Endothelial cell of umbilical vein (primary cell): Measurements from ENCODE around the gene LMNB1. TPM values are rescaled to one million over a fixed set of nuclear protein-coding genes. Genes with fewer than 3 reads are reported as not detected.

Experiments
- BruUV-seq: library from RNA; stranded (reverse); fragments of 400-500 nt; replicated peaks from 2 replicates; lab custom pipeline; 2021; lab: Mats Ljungman, UMichigan
- CTCF ChIA-PET: fragments of 300-600, 350-600 bp; sonication (Branson Sonifier 250); formaldehyde crosslinking; loops from one replicate; lab custom pipeline; 2021; ENCODE audit warnings: antibody characterized with exemption, inconsistent platforms; lab: Charles Lee
- POLR2A ChIA-PET: fragments of 300-600, 350-600 bp; sonication (Branson Sonifier 250); formaldehyde crosslinking; loops from one replicate; lab custom pipeline; 2021; ENCODE audit warnings: antibody characterized with exemption, inconsistent platforms; lab: Charles Lee
- DNase-seq: peaks from one replicate; pipeline ENCODE4 v3.0.0-alpha.2; 2011; ENCODE audit warnings: low read depth, low spot score
- FAIRE-seq: peaks from 2 replicates; lab custom pipeline; 2011; peaks lifted over from hg19 to GRCh38; lab: Jason Lieb, UNC
- H2AFZ ChIP-seq: 2 replicates; pipeline ENCODE4 v1.6.0; 2012; ENCODE audit warnings: low read depth, low read length, control low read depth, inconsistent platforms
- H3K27ac ChIP-seq: 2 replicates; pipeline ENCODE4 v1.5.1; 2011; ENCODE audit warnings: low read depth, mild to moderate bottlenecking, control low read depth, low read length, moderate library complexity; ENCODE audit not compliant: insufficient read depth
- H3K27me3 ChIP-seq, 2 experiments: 2 replicates each; pipeline versions ENCODE4 v1.6.0 to v1.6.1; 2011; ENCODE audit warnings: low read length in 2 of 2, mixed read lengths in 1 of 2; ENCODE audit not compliant: control insufficient read depth in 2 of 2, insufficient read depth in 2 of 2
- H3K36me3 ChIP-seq, 2 experiments: 2 replicates in 1 of 2; 3 replicates in 1 of 2; pipeline ENCODE4 v1.5.1; 2011; ENCODE audit warnings: low read length in 2 of 2, mild to moderate bottlenecking in 1 of 2, moderate library complexity in 1 of 2; ENCODE audit not compliant: control insufficient read depth in 2 of 2, insufficient read depth in 2 of 2; ENCODE audit errors: extremely low read depth in 1 of 2
- H3K4me1 ChIP-seq: 3 replicates; pipeline ENCODE4 v1.5.1; 2011; ENCODE audit warnings: mild to moderate bottlenecking, low read length; ENCODE audit not compliant: control insufficient read depth, insufficient read depth; ENCODE audit errors: extremely low read depth
- H3K4me2 ChIP-seq: 2 replicates; pipeline ENCODE4 v1.6.1; 2011; ENCODE audit warnings: low read length, control low read depth, mixed read lengths; ENCODE audit not compliant: insufficient read depth
- H3K4me3 ChIP-seq, 3 experiments: fragments of 200-600 bp in 1 of 3; sonication (generic), shearing (Covaris generic) in 1 of 3; replicated peaks in 1 of 3; 2 replicates each; pipeline ENCODE4 v1.5.1; 2011 to 2016; ENCODE audit warnings: control low read depth in 3 of 3, low read length in 3 of 3, mild to moderate bottlenecking in 2 of 3, inconsistent platforms in 1 of 3, low read depth in 1 of 3, moderate library complexity in 1 of 3; ENCODE audit not compliant: insufficient read depth in 1 of 3
- H3K79me2 ChIP-seq: 2 replicates; pipeline ENCODE4 v1.6.0; 2012; ENCODE audit warnings: low read length, inconsistent platforms; ENCODE audit not compliant: control insufficient read depth, insufficient read depth
- H3K9ac ChIP-seq: replicated peaks from 2 replicates; pipeline ENCODE3; 2011; ENCODE audit warnings: low read length, control low read depth; ENCODE audit not compliant: insufficient read depth; ENCODE audit errors: extremely low read depth
- H3K9me1 ChIP-seq: replicated peaks from 3 replicates; pipeline ENCODE4 v1.6.0; 2011; ENCODE audit warnings: mild to moderate bottlenecking, low read length; ENCODE audit not compliant: control insufficient read depth, insufficient read depth; ENCODE audit errors: extremely low read depth
- H3K9me3 ChIP-seq: replicated peaks from 2 replicates; pipeline ENCODE4 v1.5.1; 2012; ENCODE audit warnings: low read length, inconsistent platforms; ENCODE audit not compliant: control insufficient read depth, insufficient read depth
- H4K20me1 ChIP-seq: replicated peaks from 2 replicates; pipeline ENCODE3; 2011; ENCODE audit warnings: mild to moderate bottlenecking, low read length; ENCODE audit not compliant: control insufficient read depth, insufficient read depth; ENCODE audit errors: extremely low read depth
- EZH2 ChIP-seq: IDR thresholded peaks from 2 replicates; pipeline ENCODE4 v1.6.1; 2012; ENCODE audit warnings: borderline replicate concordance, low read depth, mild to moderate bottlenecking, moderate library complexity, low read length, inconsistent platforms; ENCODE audit not compliant: severe bottlenecking
- FOS ChIP-seq: IDR thresholded peaks from 2 replicates; pipeline ENCODE4 v1.6.1; 2011; ENCODE audit warnings: mild to moderate bottlenecking, low read length, moderate library complexity, borderline replicate concordance; ENCODE audit not compliant: insufficient read depth
- GATA2 ChIP-seq: IDR thresholded peaks from 2 replicates; pipeline ENCODE4 v1.7.0; 2011; ENCODE audit warnings: low read depth, mild to moderate bottlenecking, moderate library complexity, mixed read lengths, low read length; ENCODE audit not compliant: insufficient read length, insufficient read depth
- JUN ChIP-seq: IDR thresholded peaks from 2 replicates; pipeline ENCODE4 v1.6.1; 2011; ENCODE audit warnings: borderline replicate concordance, low read depth; ENCODE audit not compliant: insufficient read length, insufficient read depth
- MYC ChIP-seq: IDR thresholded peaks from one replicate; pipeline ENCODE4 v1.6.1; 2011; ENCODE audit warnings: mild to moderate bottlenecking, low read depth, low read length
- POLR2A ChIP-seq: IDR thresholded peaks from 2 replicates; pipeline ENCODE4 v1.6.1; 2012; ENCODE audit warnings: low read depth, mild to moderate bottlenecking, control low read depth, low read length
- POLR2AphosphoS5 ChIP-seq: IDR thresholded peaks from 2 replicates; pipeline ENCODE4 v1.6.1; 2012; ENCODE audit warnings: low read depth, mild to moderate bottlenecking, control low read depth, low read length, moderate library complexity; ENCODE audit not compliant: insufficient read depth
- dilution Hi-C: fragments of 300-500 bp; cut with MboI; formaldehyde crosslinking; loops from one replicate; pipeline ENCODE4 v1.15.0; 2019; ENCODE audit warnings: low sequenced_read_pairs; ENCODE audit not compliant: extremely low pct_ligation_motif_present
- intact Hi-C: fragments of 100-400 bp; cut with micrococcal nuclease; formaldehyde crosslinking; loops from one replicate; pipeline ENCODE4 v1.10.0; 2022
- polyA plus RNA-seq, 4 experiments: library from polyadenylated mRNA; depleted of rRNA in 3 of 4; stranded (reverse) in 3 of 4; unstranded in 1 of 4; fragments of >200 nt; gene quantifications; 2 replicates each; pipeline versions ENCODE4 v1.2.1 to v1.2.3, GENCODE V29; 2011 to 2012; ENCODE audit warnings: missing spikeins in 1 of 4
- total RNA-seq: library from RNA; stranded (reverse); gene quantifications from 2 replicates; pipeline ENCODE4 v1.2.3, GENCODE V29; 2021
- TF ChIP-seq, protein P1 (sequence below), 2 donors: IDR thresholded peaks; 1 replicate in 1 of 2; 2 replicates in 1 of 2; pipeline ENCODE4 v1.5.1; 2011; ENCODE audit warnings: low read length in 2 of 2, mild to moderate bottlenecking in 2 of 2, moderate library complexity in 2 of 2, control low read depth in 1 of 2, inconsistent platforms in 1 of 2, low read depth in 1 of 2; ENCODE audit not compliant: insufficient read depth in 1 of 2; ENCODE audit errors: extremely low read depth in 1 of 2
- TF ChIP-seq, protein P2 (sequence below): IDR thresholded peaks from 2 replicates; pipeline ENCODE4 v1.6.1; 2011; ENCODE audit not compliant: insufficient read depth, insufficient read length

Gene LMNB1
- total and polyA plus RNA-seq, 2 donors (not counting 3 experiments of a cell fraction or from before 2014, with no cell fraction given): 45.2 to 144 TPM

DNA sequence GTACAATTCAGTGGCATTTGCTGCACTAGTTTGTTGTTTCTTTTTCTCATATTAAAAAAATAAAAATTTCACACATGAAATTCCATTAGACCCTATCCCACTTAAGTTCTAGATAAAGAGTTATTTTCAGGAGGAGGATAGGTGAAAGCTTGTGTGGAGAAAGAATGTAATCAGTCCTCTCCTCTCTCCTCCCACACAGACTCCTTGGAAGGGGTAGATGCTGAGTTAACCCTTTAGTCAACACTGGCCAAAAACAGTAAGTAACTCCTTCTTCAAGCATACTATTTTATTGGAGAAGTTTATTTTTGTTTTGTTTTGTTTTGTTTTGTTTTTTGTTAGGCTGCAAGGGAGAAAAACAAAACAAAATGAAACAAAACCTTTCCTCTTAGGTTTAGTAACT is 30.6 kb upstream of the LMNB1 start:
- Histone ChIP-seq H3K79me2 (no peaks in the 10 kb centered on the region), H4K20me1 (no peaks in the 10 kb centered on the region), H3K4me1 (peaks cover 4% of the 10 kb centered on the region), H3K9me1 (no peaks in the 10 kb centered on the region), H2AFZ (no peak overlapping the region), H3K36me3 (no peaks in the 10 kb centered on the region), H3K27ac (no peak overlapping the region), H3K4me3 (no peak overlapping the region), H3K9ac (no peak overlapping the region), H3K9me3 (no peaks in the 10 kb centered on the region), H3K4me2 (no peak overlapping the region), H3K27me3 (no peaks in the 10 kb centered on the region)
- intact Hi-C loops (no loop called here), dilution Hi-C loops (no loop called here)
- POLR2A ChIA-PET: no interaction called here
- BruUV-seq: no TSS peak
- TF ChIP-seq EZH2 (no peak), POLR2A (no peak), POLR2AphosphoS5 (no peak), GATA2 (no peak), JUN (no peak), MYC (no peak), FOS (no peak)
- TF ChIP-seq, protein P1, sequence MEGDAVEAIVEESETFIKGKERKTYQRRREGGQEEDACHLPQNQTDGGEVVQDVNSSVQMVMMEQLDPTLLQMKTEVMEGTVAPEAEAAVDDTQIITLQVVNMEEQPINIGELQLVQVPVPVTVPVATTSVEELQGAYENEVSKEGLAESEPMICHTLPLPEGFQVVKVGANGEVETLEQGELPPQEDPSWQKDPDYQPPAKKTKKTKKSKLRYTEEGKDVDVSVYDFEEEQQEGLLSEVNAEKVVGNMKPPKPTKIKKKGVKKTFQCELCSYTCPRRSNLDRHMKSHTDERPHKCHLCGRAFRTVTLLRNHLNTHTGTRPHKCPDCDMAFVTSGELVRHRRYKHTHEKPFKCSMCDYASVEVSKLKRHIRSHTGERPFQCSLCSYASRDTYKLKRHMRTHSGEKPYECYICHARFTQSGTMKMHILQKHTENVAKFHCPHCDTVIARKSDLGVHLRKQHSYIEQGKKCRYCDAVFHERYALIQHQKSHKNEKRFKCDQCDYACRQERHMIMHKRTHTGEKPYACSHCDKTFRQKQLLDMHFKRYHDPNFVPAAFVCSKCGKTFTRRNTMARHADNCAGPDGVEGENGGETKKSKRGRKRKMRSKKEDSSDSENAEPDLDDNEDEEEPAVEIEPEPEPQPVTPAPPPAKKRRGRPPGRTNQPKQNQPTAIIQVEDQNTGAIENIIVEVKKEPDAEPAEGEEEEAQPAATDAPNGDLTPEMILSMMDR (IDR thresholded peaks at IDR 0.05; ENCODE audit: extremely low read depth in 1 of 2, insufficient read depth in 1 of 2, low read depth in 1 of 2, low read length in 2 of 2): no peak
- TF ChIP-seq, protein P2, sequence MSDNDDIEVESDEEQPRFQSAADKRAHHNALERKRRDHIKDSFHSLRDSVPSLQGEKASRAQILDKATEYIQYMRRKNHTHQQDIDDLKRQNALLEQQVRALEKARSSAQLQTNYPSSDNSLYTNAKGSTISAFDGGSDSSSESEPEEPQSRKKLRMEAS: no peak
- CTCF ChIA-PET: no interaction called here
- FAIRE-seq (no peak), DNase-seq (no peak)
